K562 (cell line): ENCODE data around the gene EFCAB8. TPM values are rescaled to one million over a fixed set of nuclear protein-coding genes. Genes with fewer than 3 reads are reported as not detected.

ENCODE experiments used
- MCM2 ChIP-seq: fragments of 450-650 bp; IDR thresholded peaks from 2 replicates; pipeline ENCODE4 v1.6.1; 2017; ENCODE audit warnings: low read depth, mild to moderate bottlenecking
- NR2C2 ChIP-seq, 2 experiments: fragments of 200-800 bp in 1 of 2; sonication (Bioruptor generic) in 1 of 2; sonication (generic) in 1 of 2; formaldehyde crosslinking in 1 of 2; IDR thresholded peaks; 2 replicates each; pipeline versions ENCODE4 v1.6.1 to v1.8.0; 2016 to 2022; ENCODE audit warnings: mild to moderate bottlenecking in 1 of 2, missing compliant biosample characterization in 1 of 2, missing genetic modification characterization in 1 of 2, missing genetic modification reagents in 1 of 2
- SAP30 ChIP-seq: fragments of 200-600 bp; sonication (generic); IDR thresholded peaks from 2 replicates; pipeline ENCODE4 v1.6.1; 2012; ENCODE audit warnings: borderline replicate concordance, low read depth, mild to moderate bottlenecking, moderate library complexity, low read length, control low read depth, inconsistent platforms; ENCODE audit not compliant: insufficient read depth, poor library complexity, severe bottlenecking
- SIN3B ChIP-seq: fragments of 450-650 bp; IDR thresholded peaks from 2 replicates; pipeline ENCODE4 v1.6.1; 2017; ENCODE audit warnings: low read depth, mild to moderate bottlenecking, moderate library complexity
- polyA plus RNA-seq, 8 experiments: library from polyadenylated mRNA; depleted of rRNA in 4 of 8; stranded (reverse) in 5 of 8; unstranded in 3 of 8; fragments of >200 nt; fragmentation: Nextera tagmentation in 2 of 8; fragmentation: Illumina TruSeq in 1 of 8; extraction: Ambion mirVana in 2 of 8; extraction: Trizol in 1 of 8; gene quantifications; 2 replicates each; pipeline versions ENCODE4 v1.2.1 to v1.2.3, GENCODE V29; 2011 to 2014; ENCODE audit warnings: inconsistent platforms in 1 of 8, missing spikeins in 1 of 8
- total RNA-seq, 7 experiments: library from RNA; depleted of rRNA in 6 of 7; stranded (reverse); fragments of >200 nt in 6 of 7; fragmentation: Illumina TruSeq in 2 of 7; extraction: Trizol in 2 of 7; gene quantifications; 2 replicates each; pipeline versions ENCODE4 v1.2.1 to v1.2.3, GENCODE V29; 2011 to 2021; ENCODE audit warnings: low replicate concordance in 1 of 7
- TF ChIP-seq, protein P1 (sequence below): sonication (generic); formaldehyde crosslinking; IDR thresholded peaks from 2 replicates; pipeline ENCODE4 v1.8.0; 2023; ENCODE audit warnings: missing genetic modification reagents, mild to moderate bottlenecking, borderline replicate concordance
- TF ChIP-seq, protein P2 (sequence below), 2 experiments: fragments of 450-650 bp in 1 of 2; sonication (generic) in 1 of 2; formaldehyde crosslinking in 1 of 2; IDR thresholded peaks; 2 replicates each; pipeline versions ENCODE4 v1.7.1 to v1.9.0; 2016 to 2022; ENCODE audit warnings: inconsistent platforms in 1 of 2, mild to moderate bottlenecking in 1 of 2, missing genetic modification reagents in 1 of 2
- TF ChIP-seq, protein P3 (sequence below): fragments of 250-450 bp; sonication (Bioruptor Pico); IDR thresholded peaks from 2 replicates; pipeline ENCODE4 v1.5.0; 2021; ENCODE audit warnings: mild to moderate bottlenecking, borderline replicate concordance

Gene EFCAB8
- total and polyA plus RNA-seq, 9 of the 15 experiments (the other 6 are each of a cell fraction or from before 2014, with no cell fraction given): 0.03 to 0.18 (median 0.11) TPM; not detected in 6

DNA sequence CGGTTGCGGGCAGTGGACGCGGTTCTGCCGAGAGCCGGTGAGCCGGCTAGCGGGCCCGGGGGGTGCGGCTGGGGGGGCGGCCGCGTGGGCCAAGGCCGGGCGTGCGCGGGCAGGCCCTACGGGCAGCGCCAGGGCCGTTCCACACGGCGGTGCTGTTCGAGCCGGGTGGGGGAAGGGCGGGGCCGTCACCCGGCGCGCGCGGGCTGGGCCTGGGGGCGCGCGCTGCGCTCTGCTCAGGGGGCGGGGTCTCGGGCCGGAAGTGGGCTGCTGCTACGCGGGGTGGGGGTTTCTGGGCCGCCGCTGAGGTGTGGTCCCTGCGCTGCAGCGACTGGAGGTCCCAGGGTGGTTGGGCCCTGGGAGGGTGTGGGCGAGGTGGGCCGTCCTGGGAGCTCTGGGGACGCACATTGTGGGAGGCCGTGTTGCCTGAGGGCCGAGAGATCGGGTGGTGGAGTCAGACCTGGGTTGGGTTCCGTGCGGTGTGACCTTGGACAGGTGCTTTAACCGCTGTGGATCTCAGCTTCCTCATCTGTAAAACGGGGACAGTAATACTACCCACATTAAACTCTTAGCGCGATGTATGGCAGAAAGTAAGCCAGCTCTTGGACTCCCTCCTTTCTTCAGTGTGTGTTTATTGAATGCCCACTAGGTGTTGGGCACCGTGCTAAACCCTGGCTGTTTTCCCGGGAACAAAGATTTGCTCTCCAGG lies 38.6 kb upstream of the EFCAB8 start (continued):
- TF ChIP-seq, protein P1, sequence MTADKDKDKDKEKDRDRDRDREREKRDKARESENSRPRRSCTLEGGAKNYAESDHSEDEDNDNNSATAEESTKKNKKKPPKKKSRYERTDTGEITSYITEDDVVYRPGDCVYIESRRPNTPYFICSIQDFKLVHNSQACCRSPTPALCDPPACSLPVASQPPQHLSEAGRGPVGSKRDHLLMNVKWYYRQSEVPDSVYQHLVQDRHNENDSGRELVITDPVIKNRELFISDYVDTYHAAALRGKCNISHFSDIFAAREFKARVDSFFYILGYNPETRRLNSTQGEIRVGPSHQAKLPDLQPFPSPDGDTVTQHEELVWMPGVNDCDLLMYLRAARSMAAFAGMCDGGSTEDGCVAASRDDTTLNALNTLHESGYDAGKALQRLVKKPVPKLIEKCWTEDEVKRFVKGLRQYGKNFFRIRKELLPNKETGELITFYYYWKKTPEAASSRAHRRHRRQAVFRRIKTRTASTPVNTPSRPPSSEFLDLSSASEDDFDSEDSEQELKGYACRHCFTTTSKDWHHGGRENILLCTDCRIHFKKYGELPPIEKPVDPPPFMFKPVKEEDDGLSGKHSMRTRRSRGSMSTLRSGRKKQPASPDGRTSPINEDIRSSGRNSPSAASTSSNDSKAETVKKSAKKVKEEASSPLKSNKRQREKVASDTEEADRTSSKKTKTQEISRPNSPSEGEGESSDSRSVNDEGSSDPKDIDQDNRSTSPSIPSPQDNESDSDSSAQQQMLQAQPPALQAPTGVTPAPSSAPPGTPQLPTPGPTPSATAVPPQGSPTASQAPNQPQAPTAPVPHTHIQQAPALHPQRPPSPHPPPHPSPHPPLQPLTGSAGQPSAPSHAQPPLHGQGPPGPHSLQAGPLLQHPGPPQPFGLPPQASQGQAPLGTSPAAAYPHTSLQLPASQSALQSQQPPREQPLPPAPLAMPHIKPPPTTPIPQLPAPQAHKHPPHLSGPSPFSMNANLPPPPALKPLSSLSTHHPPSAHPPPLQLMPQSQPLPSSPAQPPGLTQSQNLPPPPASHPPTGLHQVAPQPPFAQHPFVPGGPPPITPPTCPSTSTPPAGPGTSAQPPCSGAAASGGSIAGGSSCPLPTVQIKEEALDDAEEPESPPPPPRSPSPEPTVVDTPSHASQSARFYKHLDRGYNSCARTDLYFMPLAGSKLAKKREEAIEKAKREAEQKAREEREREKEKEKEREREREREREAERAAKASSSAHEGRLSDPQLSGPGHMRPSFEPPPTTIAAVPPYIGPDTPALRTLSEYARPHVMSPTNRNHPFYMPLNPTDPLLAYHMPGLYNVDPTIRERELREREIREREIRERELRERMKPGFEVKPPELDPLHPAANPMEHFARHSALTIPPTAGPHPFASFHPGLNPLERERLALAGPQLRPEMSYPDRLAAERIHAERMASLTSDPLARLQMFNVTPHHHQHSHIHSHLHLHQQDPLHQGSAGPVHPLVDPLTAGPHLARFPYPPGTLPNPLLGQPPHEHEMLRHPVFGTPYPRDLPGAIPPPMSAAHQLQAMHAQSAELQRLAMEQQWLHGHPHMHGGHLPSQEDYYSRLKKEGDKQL (CRISPR knock-in tag): no peak
- TF ChIP-seq SAP30 (peak; percentile 36), NR2C2 (CRISPR knock-in tag; IDR thresholded peaks at IDR 0.05) (no peak), NR2C2 (tag; IDR thresholded peaks at IDR 0.05) (peak; percentile 60; the same call in 1 of the 2 replicates), SIN3B (peak; percentile 62), MCM2 (no peak)
- TF ChIP-seq, protein P2, sequence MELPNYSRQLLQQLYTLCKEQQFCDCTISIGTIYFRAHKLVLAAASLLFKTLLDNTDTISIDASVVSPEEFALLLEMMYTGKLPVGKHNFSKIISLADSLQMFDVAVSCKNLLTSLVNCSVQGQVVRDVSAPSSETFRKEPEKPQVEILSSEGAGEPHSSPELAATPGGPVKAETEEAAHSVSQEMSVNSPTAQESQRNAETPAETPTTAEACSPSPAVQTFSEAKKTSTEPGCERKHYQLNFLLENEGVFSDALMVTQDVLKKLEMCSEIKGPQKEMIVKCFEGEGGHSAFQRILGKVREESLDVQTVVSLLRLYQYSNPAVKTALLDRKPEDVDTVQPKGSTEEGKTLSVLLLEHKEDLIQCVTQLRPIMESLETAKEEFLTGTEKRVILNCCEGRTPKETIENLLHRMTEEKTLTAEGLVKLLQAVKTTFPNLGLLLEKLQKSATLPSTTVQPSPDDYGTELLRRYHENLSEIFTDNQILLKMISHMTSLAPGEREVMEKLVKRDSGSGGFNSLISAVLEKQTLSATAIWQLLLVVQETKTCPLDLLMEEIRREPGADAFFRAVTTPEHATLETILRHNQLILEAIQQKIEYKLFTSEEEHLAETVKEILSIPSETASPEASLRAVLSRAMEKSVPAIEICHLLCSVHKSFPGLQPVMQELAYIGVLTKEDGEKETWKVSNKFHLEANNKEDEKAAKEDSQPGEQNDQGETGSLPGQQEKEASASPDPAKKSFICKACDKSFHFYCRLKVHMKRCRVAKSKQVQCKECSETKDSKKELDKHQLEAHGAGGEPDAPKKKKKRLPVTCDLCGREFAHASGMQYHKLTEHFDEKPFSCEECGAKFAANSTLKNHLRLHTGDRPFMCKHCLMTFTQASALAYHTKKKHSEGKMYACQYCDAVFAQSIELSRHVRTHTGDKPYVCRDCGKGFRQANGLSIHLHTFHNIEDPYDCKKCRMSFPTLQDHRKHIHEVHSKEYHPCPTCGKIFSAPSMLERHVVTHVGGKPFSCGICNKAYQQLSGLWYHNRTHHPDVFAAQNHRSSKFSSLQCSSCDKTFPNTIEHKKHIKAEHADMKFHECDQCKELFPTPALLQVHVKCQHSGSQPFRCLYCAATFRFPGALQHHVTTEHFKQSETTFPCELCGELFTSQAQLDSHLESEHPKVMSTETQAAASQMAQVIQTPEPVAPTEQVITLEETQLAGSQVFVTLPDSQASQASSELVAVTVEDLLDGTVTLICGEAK (IDR thresholded peaks at IDR 0.05): peak; percentile 62
- TF ChIP-seq, protein P2 (CRISPR knock-in tag; IDR thresholded peaks at IDR 0.05): no peak
- TF ChIP-seq, protein P3, sequence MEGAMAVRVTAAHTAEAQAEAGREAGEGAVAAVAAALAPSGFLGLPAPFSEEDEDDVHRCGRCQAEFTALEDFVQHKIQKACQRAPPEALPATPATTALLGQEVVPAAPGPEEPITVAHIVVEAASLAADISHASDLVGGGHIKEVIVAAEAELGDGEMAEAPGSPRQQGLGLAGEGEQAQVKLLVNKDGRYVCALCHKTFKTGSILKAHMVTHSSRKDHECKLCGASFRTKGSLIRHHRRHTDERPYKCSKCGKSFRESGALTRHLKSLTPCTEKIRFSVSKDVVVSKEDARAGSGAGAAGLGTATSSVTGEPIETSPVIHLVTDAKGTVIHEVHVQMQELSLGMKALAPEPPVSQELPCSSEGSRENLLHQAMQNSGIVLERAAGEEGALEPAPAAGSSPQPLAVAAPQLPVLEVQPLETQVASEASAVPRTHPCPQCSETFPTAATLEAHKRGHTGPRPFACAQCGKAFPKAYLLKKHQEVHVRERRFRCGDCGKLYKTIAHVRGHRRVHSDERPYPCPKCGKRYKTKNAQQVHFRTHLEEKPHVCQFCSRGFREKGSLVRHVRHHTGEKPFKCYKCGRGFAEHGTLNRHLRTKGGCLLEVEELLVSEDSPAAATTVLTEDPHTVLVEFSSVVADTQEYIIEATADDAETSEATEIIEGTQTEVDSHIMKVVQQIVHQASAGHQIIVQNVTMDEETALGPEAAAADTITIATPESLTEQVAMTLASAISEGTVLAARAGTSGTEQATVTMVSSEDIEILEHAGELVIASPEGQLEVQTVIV: no peak
